ENCODE measurements around the gene ARSB.
A peak's percentile ranks its signal among the peaks of the same experiment; 100 is the strongest.

Gene ARSB

GRCh38 chr5:78830528-78831046 lies 154.5 kb downstream of the ARSB start:
- DNase-seq = no peak

GRCh38 chr5:78829811-78830527 lies 155.1 kb downstream of the ARSB start:
- DNase-seq = no peak

- DNase-seq = peak in 1 of 3 donors; percentile 2
Measured at GRCh38 chr5:78827725-78828124, 157.4 kb downstream of the ARSB start.

- no peak for DNase-seq
Measured at GRCh38 chr5:78824831-78825281, 160.3 kb downstream of the ARSB start.

- no peak for DNase-seq
Measured at GRCh38 chr5:78823196-78823595, 161.9 kb downstream of the ARSB start.

GRCh38 chr5:78821536-78822021 lies 163.5 kb downstream of the ARSB start:
- DNase-seq = no peak

- no peak for DNase-seq
Measured at GRCh38 chr5:78819707-78820106, 165.4 kb downstream of the ARSB start.

GRCh38 chr5:78819166-78819565 lies 165.9 kb downstream of the ARSB start:
- DNase-seq = no peak

- no peak for DNase-seq
Measured at GRCh38 chr5:78816143-78816765, 168.9 kb downstream of the ARSB start.

- DNase-seq = no peak
Measured at GRCh38 chr5:78813906-78814530, 171.1 kb downstream of the ARSB start.

GRCh38 chr5:78813286-78813685 lies 171.8 kb downstream of the ARSB start:
- DNase-seq = no peak

GRCh38 chr5:78811866-78812265 lies 173.2 kb downstream of the ARSB start:
- DNase-seq = no peak

- DNase-seq = no peak
Measured at GRCh38 chr5:78811121-78811817, 173.8 kb downstream of the ARSB start.

GRCh38 chr5:78810098-78810920 lies 174.8 kb downstream of the ARSB start:
- no peak for DNase-seq

GRCh38 chr5:78809444-78809843 lies 175.7 kb downstream of the ARSB start:
- no peak for DNase-seq

- DNase-seq = no peak
Measured at GRCh38 chr5:78808818-78809217, 176.3 kb downstream of the ARSB start.

GRCh38 chr5:78808380-78808779 lies 176.7 kb downstream of the ARSB start:
- DNase-seq = no peak

- no peak for DNase-seq
Measured at GRCh38 chr5:78806544-78806943, 178.6 kb downstream of the ARSB start.

- DNase-seq = no peak
Measured at GRCh38 chr5:78805474-78806124, 179.5 kb downstream of the ARSB start.

GRCh38 chr5:78804995-78805394 lies 180.1 kb downstream of the ARSB start:
- no peak for DNase-seq

GRCh38 chr5:78803941-78804340 lies 181.2 kb downstream of the ARSB start:
- DNase-seq = no peak

- no peak for DNase-seq
Measured at GRCh38 chr5:78803353-78803752, 181.8 kb downstream of the ARSB start.
